GM13976 (cell line): ENCODE data around the gene ASB4.

Source experiments
- DNase-seq: peaks from one replicate; pipeline ENCODE4 v3.0.0; 2012; ENCODE audit warnings: low spot score
- in situ Hi-C: fragments of 300-500 bp; cut with MboI; formaldehyde crosslinking; loops from one replicate; pipeline ENCODE4 v1.12.0; 2022; ENCODE audit warnings: low sequenced_read_pairs, mixed read lengths, inconsistent platforms; ENCODE audit not compliant: unreplicated experiment
- TF ChIP-seq, protein P1 (sequence below): IDR thresholded peaks from 2 replicates; pipeline ENCODE4 v1.5.1; 2012; ENCODE audit warnings: borderline replicate concordance, mild to moderate bottlenecking; ENCODE audit not compliant: insufficient read depth; ENCODE audit errors: extremely low read depth, missing control alignments, control extremely low read depth

The ASB4 gene

GRCh38 chr7:95558864-95559263 is 73.1 kb downstream of the ASB4 start:
- in situ Hi-C loops: no loop called here
- DNase-seq: no peak
- TF ChIP-seq, protein P1, sequence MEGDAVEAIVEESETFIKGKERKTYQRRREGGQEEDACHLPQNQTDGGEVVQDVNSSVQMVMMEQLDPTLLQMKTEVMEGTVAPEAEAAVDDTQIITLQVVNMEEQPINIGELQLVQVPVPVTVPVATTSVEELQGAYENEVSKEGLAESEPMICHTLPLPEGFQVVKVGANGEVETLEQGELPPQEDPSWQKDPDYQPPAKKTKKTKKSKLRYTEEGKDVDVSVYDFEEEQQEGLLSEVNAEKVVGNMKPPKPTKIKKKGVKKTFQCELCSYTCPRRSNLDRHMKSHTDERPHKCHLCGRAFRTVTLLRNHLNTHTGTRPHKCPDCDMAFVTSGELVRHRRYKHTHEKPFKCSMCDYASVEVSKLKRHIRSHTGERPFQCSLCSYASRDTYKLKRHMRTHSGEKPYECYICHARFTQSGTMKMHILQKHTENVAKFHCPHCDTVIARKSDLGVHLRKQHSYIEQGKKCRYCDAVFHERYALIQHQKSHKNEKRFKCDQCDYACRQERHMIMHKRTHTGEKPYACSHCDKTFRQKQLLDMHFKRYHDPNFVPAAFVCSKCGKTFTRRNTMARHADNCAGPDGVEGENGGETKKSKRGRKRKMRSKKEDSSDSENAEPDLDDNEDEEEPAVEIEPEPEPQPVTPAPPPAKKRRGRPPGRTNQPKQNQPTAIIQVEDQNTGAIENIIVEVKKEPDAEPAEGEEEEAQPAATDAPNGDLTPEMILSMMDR: no peak

- DNase-seq: no peak
- TF ChIP-seq, protein P1: no peak
- in situ Hi-C loops: no loop called here
Observed at GRCh38 chr7:95560674-95561073, 74.9 kb downstream of the ASB4 start.

DNA sequence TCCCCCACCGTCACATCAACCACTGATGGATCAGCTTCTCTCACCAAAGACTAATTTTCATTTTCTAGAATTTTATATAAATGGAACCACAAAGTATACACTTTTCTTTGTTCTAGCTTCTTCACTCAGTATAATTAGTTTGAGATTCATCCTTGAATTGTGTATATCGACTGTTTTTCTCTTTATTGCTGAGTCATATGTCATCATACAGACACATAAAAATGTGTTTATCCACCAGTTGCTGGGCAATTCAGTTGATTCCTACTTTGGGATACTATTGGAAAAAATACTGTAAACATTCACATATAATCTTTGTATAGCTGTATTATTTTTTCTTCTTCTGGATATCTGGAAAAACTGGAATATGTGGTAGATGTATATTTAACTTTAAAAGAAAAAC is 84.0 kb downstream of the ASB4 start:
- TF ChIP-seq, protein P1: no peak
- in situ Hi-C loops: no loop called here
- no peak for DNase-seq

DNA sequence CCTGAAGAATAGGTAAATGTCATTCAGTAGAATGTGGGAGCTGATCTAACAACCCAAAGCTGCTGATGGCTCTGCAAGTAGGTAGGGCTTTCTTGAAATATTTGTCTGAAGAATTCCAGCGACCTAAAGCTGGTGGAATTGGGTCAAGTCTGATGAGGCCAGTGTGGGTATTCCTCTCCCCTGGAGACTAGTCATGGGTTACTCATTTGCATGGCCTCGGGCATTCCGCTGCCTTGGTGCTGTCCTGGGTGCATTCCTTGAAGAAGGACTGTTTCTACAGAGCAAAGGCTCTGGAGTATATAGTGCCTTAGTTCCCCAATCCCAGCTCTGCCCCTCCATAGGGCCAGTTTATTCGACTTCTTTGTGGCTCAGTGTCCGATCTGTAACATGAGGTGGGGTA is 91.4 kb downstream of the ASB4 start:
- TF ChIP-seq, protein P1: no peak
- in situ Hi-C loops: no loop called here
- no peak for DNase-seq

DNA sequence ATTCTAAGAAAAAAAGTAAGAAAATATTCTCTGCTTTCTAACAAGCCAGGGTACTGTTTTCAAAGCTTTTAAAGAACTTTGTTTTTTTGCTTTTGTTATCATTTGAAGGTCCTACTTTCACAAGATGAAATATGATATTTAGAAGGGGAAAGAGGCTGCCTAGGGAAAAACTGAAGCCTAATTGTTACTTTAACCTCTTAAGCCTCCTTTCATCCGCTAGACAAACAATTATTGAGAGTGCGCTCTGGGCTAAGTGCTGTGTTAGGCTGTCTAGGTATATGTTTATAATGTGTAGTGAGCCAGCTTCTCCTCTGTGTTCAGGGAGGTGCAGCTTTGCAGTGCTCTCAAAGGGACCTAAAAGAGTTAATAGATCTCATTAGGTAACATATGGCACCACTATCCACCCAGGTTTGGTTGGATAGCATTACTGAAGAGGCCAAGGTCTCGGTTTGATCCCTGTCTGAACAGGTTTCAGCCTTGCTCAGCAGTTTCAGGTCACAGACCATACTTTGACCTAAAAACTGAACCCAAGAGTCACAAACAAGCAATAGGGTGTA is 92.6 kb downstream of the ASB4 start:
- TF ChIP-seq, protein P1: no peak
- no peak for DNase-seq
- in situ Hi-C loops: no loop called here

DNA sequence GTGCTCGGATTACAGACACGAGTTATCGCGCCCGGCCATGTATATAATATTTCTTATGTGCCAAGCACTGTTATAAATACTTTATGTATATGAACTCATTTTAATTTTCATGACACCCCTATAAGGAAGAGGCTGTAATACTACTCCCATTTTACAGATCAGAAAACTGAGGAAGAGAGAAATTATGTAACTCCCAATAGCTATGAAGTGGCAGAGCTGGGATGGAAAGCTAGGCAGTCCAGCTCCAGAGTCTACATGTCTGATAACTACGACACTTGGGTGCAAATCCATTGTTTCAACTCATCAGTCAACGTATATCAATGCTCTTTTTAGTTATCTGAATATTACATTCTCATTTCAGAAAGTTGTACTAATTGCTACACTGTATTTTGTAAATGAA is 93.6 kb downstream of the ASB4 start:
- DNase-seq: no peak
- in situ Hi-C loops: no loop called here
- TF ChIP-seq, protein P1: no peak
